GM12878 (cell line): ENCODE measurements around the gene ALG8. TPM values are rescaled to one million over a fixed set of nuclear protein-coding genes. Genes with fewer than 3 reads are reported as not detected.

Experiments used
- BCL11A ChIP-seq: IDR thresholded peaks from 2 replicates; pipeline ENCODE4 v1.6.1; 2011; ENCODE audit warnings: low read depth, low read length
- BCLAF1 ChIP-seq: fragments of 450-650 bp; IDR thresholded peaks from 2 replicates; pipeline ENCODE4 v1.6.1; 2017; ENCODE audit warnings: antibody characterized with exemption, mild to moderate bottlenecking, moderate library complexity
- LARP7 ChIP-seq: fragments of 450-650 bp; IDR thresholded peaks from 2 replicates; pipeline ENCODE4 v1.6.1; 2017; ENCODE audit warnings: mild to moderate bottlenecking
- NR2C1 ChIP-seq: fragments of 450-650 bp; IDR thresholded peaks from 2 replicates; pipeline ENCODE4 v1.6.1; 2017; ENCODE audit warnings: antibody characterized with exemption, mild to moderate bottlenecking, moderate library complexity
- RUNX3 ChIP-seq: IDR thresholded peaks from 2 replicates; pipeline ENCODE4 v1.6.1; 2012; ENCODE audit warnings: low read length, inconsistent platforms
- ZNF24 ChIP-seq: fragments of 450-650 bp; IDR thresholded peaks from 2 replicates; pipeline ENCODE4 v1.6.1; 2017; ENCODE audit warnings: antibody characterized with exemption, mild to moderate bottlenecking
- polyA plus RNA-seq, 11 experiments: library from polyadenylated mRNA; depleted of rRNA in 4 of 11; unstranded in 6 of 11; stranded (reverse) in 5 of 11; fragments of >200 nt; fragmentation: Nextera tagmentation in 4 of 11; fragmentation: Illumina TruSeq in 1 of 11; extraction: Ambion mirVana in 4 of 11; extraction: Trizol in 1 of 11; gene quantifications; 1 replicate in 1 of 11; 2 replicates in 10 of 11; pipeline versions ENCODE4 v1.2.1 to v1.2.3, GENCODE V29; 2011 to 2016; ENCODE audit warnings: inconsistent platforms in 2 of 11, missing spikeins in 2 of 11, low read depth in 1 of 11
- total RNA-seq, 4 experiments: library from RNA; depleted of rRNA in 3 of 4; stranded (reverse); fragments of >200 nt in 3 of 4; fragmentation: Illumina TruSeq in 1 of 4; extraction: Trizol in 1 of 4; gene quantifications; 2 replicates each; pipeline versions ENCODE4 v1.2.1 to v1.2.3, GENCODE V29; 2013 to 2021
- TF ChIP-seq, protein P1 (sequence below): fragments of 450-650 bp; IDR thresholded peaks from 2 replicates; pipeline ENCODE4 v1.6.1; 2016; ENCODE audit warnings: mild to moderate bottlenecking, moderate library complexity, borderline replicate concordance
- TF ChIP-seq, protein P2 (sequence below): fragments of 450-650 bp; conservative IDR thresholded peaks from 2 replicates; pipeline ENCODE4 v1.6.1; 2017; ENCODE audit warnings: mild to moderate bottlenecking, moderate library complexity
- TF ChIP-seq, protein P3 (sequence below): fragments of 450-650 bp; formaldehyde crosslinking; IDR thresholded peaks from 2 replicates; pipeline ENCODE4 v1.5.0; 2022; ENCODE audit warnings: mild to moderate bottlenecking, missing genetic modification characterization

ALG8 gene
- total and polyA plus RNA-seq, 10 of the 15 experiments (the other 5 are each of a cell fraction or from before 2014, with no cell fraction given): 45.7 to 105 (median 68.4) TPM

- TF ChIP-seq, protein P1, sequence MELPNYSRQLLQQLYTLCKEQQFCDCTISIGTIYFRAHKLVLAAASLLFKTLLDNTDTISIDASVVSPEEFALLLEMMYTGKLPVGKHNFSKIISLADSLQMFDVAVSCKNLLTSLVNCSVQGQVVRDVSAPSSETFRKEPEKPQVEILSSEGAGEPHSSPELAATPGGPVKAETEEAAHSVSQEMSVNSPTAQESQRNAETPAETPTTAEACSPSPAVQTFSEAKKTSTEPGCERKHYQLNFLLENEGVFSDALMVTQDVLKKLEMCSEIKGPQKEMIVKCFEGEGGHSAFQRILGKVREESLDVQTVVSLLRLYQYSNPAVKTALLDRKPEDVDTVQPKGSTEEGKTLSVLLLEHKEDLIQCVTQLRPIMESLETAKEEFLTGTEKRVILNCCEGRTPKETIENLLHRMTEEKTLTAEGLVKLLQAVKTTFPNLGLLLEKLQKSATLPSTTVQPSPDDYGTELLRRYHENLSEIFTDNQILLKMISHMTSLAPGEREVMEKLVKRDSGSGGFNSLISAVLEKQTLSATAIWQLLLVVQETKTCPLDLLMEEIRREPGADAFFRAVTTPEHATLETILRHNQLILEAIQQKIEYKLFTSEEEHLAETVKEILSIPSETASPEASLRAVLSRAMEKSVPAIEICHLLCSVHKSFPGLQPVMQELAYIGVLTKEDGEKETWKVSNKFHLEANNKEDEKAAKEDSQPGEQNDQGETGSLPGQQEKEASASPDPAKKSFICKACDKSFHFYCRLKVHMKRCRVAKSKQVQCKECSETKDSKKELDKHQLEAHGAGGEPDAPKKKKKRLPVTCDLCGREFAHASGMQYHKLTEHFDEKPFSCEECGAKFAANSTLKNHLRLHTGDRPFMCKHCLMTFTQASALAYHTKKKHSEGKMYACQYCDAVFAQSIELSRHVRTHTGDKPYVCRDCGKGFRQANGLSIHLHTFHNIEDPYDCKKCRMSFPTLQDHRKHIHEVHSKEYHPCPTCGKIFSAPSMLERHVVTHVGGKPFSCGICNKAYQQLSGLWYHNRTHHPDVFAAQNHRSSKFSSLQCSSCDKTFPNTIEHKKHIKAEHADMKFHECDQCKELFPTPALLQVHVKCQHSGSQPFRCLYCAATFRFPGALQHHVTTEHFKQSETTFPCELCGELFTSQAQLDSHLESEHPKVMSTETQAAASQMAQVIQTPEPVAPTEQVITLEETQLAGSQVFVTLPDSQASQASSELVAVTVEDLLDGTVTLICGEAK: no peak
- TF ChIP-seq RUNX3: no peak
- TF ChIP-seq NR2C1: no peak
- TF ChIP-seq LARP7: no peak
- no peak for TF ChIP-seq BCLAF1
- TF ChIP-seq, protein P2, sequence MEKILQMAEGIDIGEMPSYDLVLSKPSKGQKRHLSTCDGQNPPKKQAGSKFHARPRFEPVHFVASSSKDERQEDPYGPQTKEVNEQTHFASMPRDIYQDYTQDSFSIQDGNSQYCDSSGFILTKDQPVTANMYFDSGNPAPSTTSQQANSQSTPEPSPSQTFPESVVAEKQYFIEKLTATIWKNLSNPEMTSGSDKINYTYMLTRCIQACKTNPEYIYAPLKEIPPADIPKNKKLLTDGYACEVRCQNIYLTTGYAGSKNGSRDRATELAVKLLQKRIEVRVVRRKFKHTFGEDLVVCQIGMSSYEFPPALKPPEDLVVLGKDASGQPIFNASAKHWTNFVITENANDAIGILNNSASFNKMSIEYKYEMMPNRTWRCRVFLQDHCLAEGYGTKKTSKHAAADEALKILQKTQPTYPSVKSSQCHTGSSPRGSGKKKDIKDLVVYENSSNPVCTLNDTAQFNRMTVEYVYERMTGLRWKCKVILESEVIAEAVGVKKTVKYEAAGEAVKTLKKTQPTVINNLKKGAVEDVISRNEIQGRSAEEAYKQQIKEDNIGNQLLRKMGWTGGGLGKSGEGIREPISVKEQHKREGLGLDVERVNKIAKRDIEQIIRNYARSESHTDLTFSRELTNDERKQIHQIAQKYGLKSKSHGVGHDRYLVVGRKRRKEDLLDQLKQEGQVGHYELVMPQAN: no peak
- TF ChIP-seq, protein P3, sequence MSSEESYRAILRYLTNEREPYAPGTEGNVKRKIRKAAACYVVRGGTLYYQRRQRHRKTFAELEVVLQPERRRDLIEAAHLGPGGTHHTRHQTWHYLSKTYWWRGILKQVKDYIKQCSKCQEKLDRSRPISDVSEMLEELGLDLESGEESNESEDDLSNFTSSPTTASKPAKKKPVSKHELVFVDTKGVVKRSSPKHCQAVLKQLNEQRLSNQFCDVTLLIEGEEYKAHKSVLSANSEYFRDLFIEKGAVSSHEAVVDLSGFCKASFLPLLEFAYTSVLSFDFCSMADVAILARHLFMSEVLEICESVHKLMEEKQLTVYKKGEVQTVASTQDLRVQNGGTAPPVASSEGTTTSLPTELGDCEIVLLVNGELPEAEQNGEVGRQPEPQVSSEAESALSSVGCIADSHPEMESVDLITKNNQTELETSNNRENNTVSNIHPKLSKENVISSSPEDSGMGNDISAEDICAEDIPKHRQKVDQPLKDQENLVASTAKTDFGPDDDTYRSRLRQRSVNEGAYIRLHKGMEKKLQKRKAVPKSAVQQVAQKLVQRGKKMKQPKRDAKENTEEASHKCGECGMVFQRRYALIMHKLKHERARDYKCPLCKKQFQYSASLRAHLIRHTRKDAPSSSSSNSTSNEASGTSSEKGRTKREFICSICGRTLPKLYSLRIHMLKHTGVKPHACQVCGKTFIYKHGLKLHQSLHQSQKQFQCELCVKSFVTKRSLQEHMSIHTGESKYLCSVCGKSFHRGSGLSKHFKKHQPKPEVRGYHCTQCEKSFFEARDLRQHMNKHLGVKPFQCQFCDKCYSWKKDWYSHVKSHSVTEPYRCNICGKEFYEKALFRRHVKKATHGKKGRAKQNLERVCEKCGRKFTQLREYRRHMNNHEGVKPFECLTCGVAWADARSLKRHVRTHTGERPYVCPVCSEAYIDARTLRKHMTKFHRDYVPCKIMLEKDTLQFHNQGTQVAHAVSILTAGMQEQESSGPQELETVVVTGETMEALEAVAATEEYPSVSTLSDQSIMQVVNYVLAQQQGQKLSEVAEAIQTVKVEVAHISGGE (CRISPR knock-in tag): no peak
- TF ChIP-seq ZNF24: no peak
- TF ChIP-seq BCL11A: no peak
Measured at GRCh38 chr11:78083021-78083420, 56.4 kb downstream of the ALG8 start (continued).
